Panc1 (cell line): ENCODE data around the gene TMEM200C. TPM values are rescaled to one million over a fixed set of nuclear protein-coding genes. Genes with fewer than 3 reads are reported as not detected.

Source experiments
- ATAC-seq: fragments of 200-7000 bp; cut with Tn5 transposase; 2 replicates; pipeline ENCODE4 v1.9.1; 2020; ENCODE audit warnings: mild to moderate bottlenecking, moderate library complexity
- BruUV-seq: library from RNA; stranded (reverse); fragments of 400-500 nt; replicated peaks from 2 replicates; lab custom pipeline; 2021; lab: Mats Ljungman, UMichigan
- CTCF ChIA-PET: fragments of 300-600 bp; sonication (Branson Sonifier 250); formaldehyde crosslinking; loops from one replicate; lab custom pipeline; 2022; ENCODE audit warnings: antibody characterized with exemption; lab: Charles Lee
- POLR2A ChIA-PET: fragments of 300-600 bp; sonication (Branson Sonifier 250); formaldehyde crosslinking; loops from one replicate; lab custom pipeline; 2022; ENCODE audit warnings: antibody characterized with exemption; lab: Charles Lee
- DNase-seq: peaks from one replicate; pipeline ENCODE4 v3.0.0-alpha.2; 2010; ENCODE audit warnings: low read depth, low spot score
- H3K27ac ChIP-seq: 2 replicates; pipeline ENCODE4 v1.5.1; 2011; ENCODE audit warnings: mild to moderate bottlenecking, low read length, inconsistent platforms
- H3K27me3 ChIP-seq: fragments of 200-500 bp; sonication (Bioruptor generic); 2 replicates; pipeline ENCODE4 v1.6.0; 2014; ENCODE audit warnings: low read length, inconsistent platforms; ENCODE audit not compliant: control insufficient read depth, insufficient read depth
- H3K36me3 ChIP-seq: fragments of 200-500 bp; sonication (Bioruptor generic); 2 replicates; pipeline ENCODE4 v1.5.1; 2014; ENCODE audit warnings: inconsistent platforms, mild to moderate bottlenecking, low read length, moderate library complexity; ENCODE audit not compliant: control insufficient read depth, insufficient read depth
- H3K4me1 ChIP-seq: 2 replicates; pipeline ENCODE4 v1.5.1; 2011; ENCODE audit warnings: inconsistent platforms, mild to moderate bottlenecking, low read length, moderate library complexity; ENCODE audit not compliant: control insufficient read depth, insufficient read depth
- H3K4me3 ChIP-seq, 2 experiments: 2 replicates each; pipeline ENCODE4 v1.5.1; 2011 to 2012; ENCODE audit warnings: low read depth in 2 of 2, low read length in 2 of 2, mild to moderate bottlenecking in 2 of 2, inconsistent platforms in 1 of 2, moderate library complexity in 1 of 2
- H3K9me3 ChIP-seq: fragments of 200-500 bp; sonication (Bioruptor generic); 2 replicates; pipeline ENCODE4 v1.5.1; 2014; ENCODE audit warnings: low read depth, mild to moderate bottlenecking, inconsistent platforms, low read length, moderate library complexity; ENCODE audit not compliant: control insufficient read depth, insufficient read depth
- CTCF ChIP-seq: fragments of 450-650 bp; IDR thresholded peaks from 2 replicates; pipeline ENCODE4 v1.5.1; 2017; ENCODE audit warnings: mild to moderate bottlenecking
- POLR2AphosphoS5 ChIP-seq: IDR thresholded peaks from 2 replicates; pipeline ENCODE4 v1.6.1; 2012; ENCODE audit warnings: mild to moderate bottlenecking, low read depth, low read length, moderate library complexity
- REST ChIP-seq, 2 experiments: IDR thresholded peaks; 2 replicates each; pipeline ENCODE4 v1.6.1; 2011 to 2012; ENCODE audit warnings: low read depth in 2 of 2, control low read depth in 1 of 2, low read length in 1 of 2, mild to moderate bottlenecking in 1 of 2, moderate library complexity in 1 of 2; ENCODE audit not compliant: insufficient read depth in 1 of 2
- SIN3A ChIP-seq: IDR thresholded peaks from 2 replicates; pipeline ENCODE4 v1.6.1; 2012; ENCODE audit warnings: low read depth, mild to moderate bottlenecking, low read length, moderate library complexity, borderline replicate concordance; ENCODE audit not compliant: insufficient read depth
- TCF7L2 ChIP-seq: IDR thresholded peaks from 2 replicates; pipeline ENCODE4 v1.6.1; 2011; ENCODE audit warnings: mild to moderate bottlenecking, low read depth, low read length, inconsistent platforms
- in situ Hi-C: cut with HindIII; loops from 2 replicates; pipeline ENCODE4 v1.10.0; 2016; ENCODE audit warnings: low sequenced_read_pairs, low pct_unique_long_range_greater_than_20kb
- intact Hi-C: fragments of 100-400 bp; cut with micrococcal nuclease; formaldehyde crosslinking; loops from one replicate; pipeline ENCODE4 v1.10.0; 2022; ENCODE audit not compliant: unreplicated experiment
- total RNA-seq: library from RNA; stranded (reverse); gene quantifications from one replicate; pipeline ENCODE4 v1.2.1, GENCODE V29; 2021; ENCODE audit not compliant: unreplicated experiment

The TMEM200C gene
- total RNA-seq, 1 experiment from 2014 or later, result 0.10 TPM

DNA sequence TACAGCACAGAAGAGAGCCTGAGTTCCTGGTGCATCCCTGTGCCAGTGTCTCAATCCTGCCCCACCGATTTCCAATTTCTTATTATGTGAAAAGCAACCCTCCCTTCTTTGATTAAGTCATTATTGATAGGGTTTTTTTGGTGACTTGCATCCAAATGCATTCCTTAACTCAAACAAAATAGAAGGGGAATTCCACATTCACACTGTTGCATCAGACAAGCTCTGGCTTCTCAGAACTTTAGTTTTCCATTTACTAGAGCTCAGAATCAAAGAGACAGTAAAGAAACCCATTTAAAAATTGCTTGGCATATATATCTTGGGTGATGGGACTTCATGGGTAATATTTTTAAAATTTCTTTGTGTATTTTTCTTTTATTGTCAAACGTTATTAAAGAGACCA lies 13.8 kb upstream of the TMEM200C start:
- Histone ChIP-seq H3K9me3 (no peaks in the 10 kb centered on the region), H3K4me3 (no peak overlapping the region), H3K27ac (no peak overlapping the region), H3K27me3 (no peaks in the 10 kb centered on the region), H3K4me1 (no peaks in the 10 kb centered on the region), H3K36me3 (no peaks in the 10 kb centered on the region)
- no peak for DNase-seq
- intact Hi-C loops (no loop called here), in situ Hi-C loops (no loop called here)
- TF ChIP-seq REST (IDR thresholded peaks at IDR 0.05; ENCODE audit: insufficient read depth in 1 of 2, low read depth in 2 of 2, low read length in 1 of 2) (no peak), POLR2AphosphoS5 (no peak), CTCF (no peak), TCF7L2 (no peak), SIN3A (no peak)
- ChIA-PET POLR2A (no interaction called here), CTCF (no interaction called here)
- no TSS peak for BruUV-seq
- ATAC-seq, result no peak

GRCh38 chr18:5903386-5903785 lies 8.1 kb upstream of the TMEM200C start:
- BruUV-seq, result no TSS peak
- POLR2A ChIA-PET, result no interaction called here
- no peak for ATAC-seq

More at GRCh38 chr18:5903386-5903785, 8.1 kb upstream of the TMEM200C start:
- H3K9me3 ChIP-seq, result no peaks in the 10 kb centered on the region
- DNase-seq, result no peak
- TF ChIP-seq TCF7L2 (no peak), SIN3A (no peak), REST (IDR thresholded peaks at IDR 0.05; ENCODE audit: insufficient read depth in 1 of 2, low read depth in 2 of 2, low read length in 1 of 2) (no peak), POLR2AphosphoS5 (no peak), CTCF (no peak)
- in situ Hi-C loops (no loop called here), intact Hi-C loops (no loop called here)
- no peak overlapping the region for H3K4me3 ChIP-seq
- H3K27me3 ChIP-seq, result peaks cover 3% of the 10 kb centered on the region
- no peak overlapping the region for H3K27ac ChIP-seq
- no peaks in the 10 kb centered on the region for H3K4me1 ChIP-seq
- CTCF ChIA-PET, result no interaction called here
- H3K36me3 ChIP-seq, result no peaks in the 10 kb centered on the region
